Measurements from ENCODE around the gene CACNA2D3. TPM values are rescaled to one million over a fixed set of nuclear protein-coding genes. Genes with fewer than 3 reads are reported as not detected.

Gene CACNA2D3
- total RNA-seq, 4 donors from 2014 or later = 0.83 to 5.0 (median 2.5) TPM

GRCh38 chr3:54304877-54305276, 182.5 kb downstream of the CACNA2D3 start:
- H3K9me3 ChIP-seq = no peaks in the 10 kb centered on the region
- H3K36me3 ChIP-seq = no peaks in the 10 kb centered on the region
- no peaks in the 10 kb centered on the region for H3K27me3 ChIP-seq
- intact Hi-C loops (cut with DNase I; ENCODE audit: low total_unique reads) = no loop called here
- no peak overlapping the region for H3K27ac ChIP-seq
- H3K4me3 ChIP-seq = no peak overlapping the region
- no peaks in the 10 kb centered on the region for H3K4me1 ChIP-seq
- TF ChIP-seq POLR2A (IDR thresholded peaks at IDR 0.05) (no peak), CTCF (IDR thresholded peaks at IDR 0.05) (no peak)
- no peak for DNase-seq

- intact Hi-C loops (cut with DNase I; ENCODE audit: low total_unique reads) = no loop called here
- H3K36me3 ChIP-seq = no peaks in the 10 kb centered on the region
- H3K9me3 ChIP-seq = no peaks in the 10 kb centered on the region
- H3K4me3 ChIP-seq = no peak overlapping the region
- DNase-seq = no peak
- H3K4me1 ChIP-seq = no peaks in the 10 kb centered on the region
- H3K27ac ChIP-seq = no peak overlapping the region
- TF ChIP-seq POLR2A (IDR thresholded peaks at IDR 0.05) = no peak
- no peak for TF ChIP-seq CTCF (IDR thresholded peaks at IDR 0.05)
- no peaks in the 10 kb centered on the region for H3K27me3 ChIP-seq
Observed at GRCh38 chr3:54305409-54306099, 183.2 kb downstream of the CACNA2D3 start.

GRCh38 chr3:54307566-54308180, 185.3 kb downstream of the CACNA2D3 start:
- Histone ChIP-seq H3K27me3 (no peaks in the 10 kb centered on the region), H3K4me1 (no peaks in the 10 kb centered on the region), H3K9me3 (no peaks in the 10 kb centered on the region), H3K27ac (no peak overlapping the region), H3K36me3 (no peaks in the 10 kb centered on the region), H3K4me3 (no peak overlapping the region)
- TF ChIP-seq CTCF (IDR thresholded peaks at IDR 0.05) (no peak), POLR2A (IDR thresholded peaks at IDR 0.05) (no peak)
- no peak for DNase-seq
- intact Hi-C loops (cut with DNase I; ENCODE audit: low total_unique reads) = no loop called here

GRCh38 chr3:54309601-54310000, 187.2 kb downstream of the CACNA2D3 start:
- Histone ChIP-seq H3K27ac (no peak overlapping the region), H3K4me3 (no peak overlapping the region), H3K36me3 (no peaks in the 10 kb centered on the region), H3K9me3 (no peaks in the 10 kb centered on the region), H3K4me1 (no peaks in the 10 kb centered on the region), H3K27me3 (no peaks in the 10 kb centered on the region)
- no peak for DNase-seq
- TF ChIP-seq POLR2A (IDR thresholded peaks at IDR 0.05) (no peak), CTCF (IDR thresholded peaks at IDR 0.05) (no peak)
- intact Hi-C loops (cut with DNase I; ENCODE audit: low total_unique reads) = no loop called here

GRCh38 chr3:54311211-54311747, 188.9 kb downstream of the CACNA2D3 start:
- intact Hi-C loops (cut with DNase I; ENCODE audit: low total_unique reads) = no loop called here
- no peak overlapping the region for H3K27ac ChIP-seq

More at GRCh38 chr3:54311211-54311747, 188.9 kb downstream of the CACNA2D3 start:
- no peak for DNase-seq
- no peak overlapping the region for H3K4me3 ChIP-seq
- no peaks in the 10 kb centered on the region for H3K27me3 ChIP-seq
- H3K4me1 ChIP-seq = no peaks in the 10 kb centered on the region
- H3K9me3 ChIP-seq = no peaks in the 10 kb centered on the region
- TF ChIP-seq CTCF (IDR thresholded peaks at IDR 0.05) = no peak
- no peak for TF ChIP-seq POLR2A (IDR thresholded peaks at IDR 0.05)
- no peaks in the 10 kb centered on the region for H3K36me3 ChIP-seq

Measured in uterus (tissue), 4 donors.